ENCODE results near the gene PITPNM1. TPM values are rescaled to one million over a fixed set of nuclear protein-coding genes. Genes with fewer than 3 reads are reported as not detected.

PITPNM1 gene
- polyA plus RNA-seq, 3 donors: 11.5 to 22.8 (median 11.7) TPM

DNA sequence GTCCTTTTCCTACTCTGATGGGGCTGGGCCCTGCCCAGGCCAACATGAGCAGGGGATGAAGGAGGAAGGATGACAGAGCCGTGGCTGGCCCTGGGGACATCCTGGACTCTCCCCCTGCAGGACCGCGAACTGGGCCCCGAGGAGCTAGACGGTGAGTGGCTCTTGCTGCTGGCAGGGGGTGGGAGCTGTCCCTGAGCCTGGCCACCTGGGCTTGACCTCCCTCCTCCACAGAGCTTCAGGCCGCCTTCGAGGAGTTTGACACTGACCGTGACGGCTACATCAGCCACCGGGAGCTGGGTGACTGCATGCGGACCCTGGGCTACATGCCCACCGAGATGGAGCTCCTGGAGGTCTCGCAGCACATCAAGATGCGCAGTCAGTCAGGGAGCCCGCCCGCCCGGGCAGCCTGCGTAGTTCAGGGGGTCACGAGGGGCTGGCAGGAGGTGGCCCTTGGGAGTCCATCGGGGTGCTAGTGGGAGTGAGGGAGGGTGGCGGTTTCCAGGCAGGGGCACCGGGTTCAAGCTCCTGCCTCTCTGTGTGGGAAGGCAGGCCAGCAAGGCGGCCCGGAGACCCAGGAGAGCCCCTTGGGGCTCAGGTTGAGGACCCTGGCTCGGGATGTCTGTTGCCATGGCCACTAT, 49.0 kb downstream of the PITPNM1 start:
- no peak overlapping the region for H3K27ac ChIP-seq (ENCODE audit: low read depth, low read length)
- 83 to 84% (median 83%) methylated on average over 24 to 25 of the region's 25 CpGs for WGBS, 3 donors

DNA sequence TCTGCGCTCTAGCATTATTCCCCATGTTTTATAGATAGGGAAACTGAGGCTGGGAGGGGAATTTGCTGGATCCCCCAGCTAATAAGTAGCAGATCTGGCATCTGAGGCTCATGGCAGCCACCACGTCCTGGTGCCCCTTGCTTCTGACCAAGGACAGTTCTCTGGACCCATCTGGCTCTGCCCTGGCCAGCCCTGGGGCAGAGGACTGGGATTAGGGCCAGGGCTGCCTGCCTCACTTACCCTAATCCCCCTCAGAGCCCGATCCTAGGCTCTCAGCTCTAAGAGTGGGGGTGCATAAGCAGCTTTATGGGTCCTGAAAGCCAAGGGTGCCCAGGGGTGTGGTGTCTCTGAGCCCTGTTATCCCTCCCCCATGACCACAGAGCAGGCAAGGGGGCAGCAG, 50.1 kb downstream of the PITPNM1 start, which contains the start of gene CABP4:
TSS of gene CABP4 (plus strand) at position 301 of the 400 bp plus-strand sequence. CDS start at position 371, 70 bp downstream.
- no peak within 1 kb of the TSS for H3K27ac ChIP-seq (ENCODE audit: low read depth, low read length)
- WGBS, 3 donors: 91 to 95% (median 94%) methylated on average over 3 of the region's 3 CpGs

DNA sequence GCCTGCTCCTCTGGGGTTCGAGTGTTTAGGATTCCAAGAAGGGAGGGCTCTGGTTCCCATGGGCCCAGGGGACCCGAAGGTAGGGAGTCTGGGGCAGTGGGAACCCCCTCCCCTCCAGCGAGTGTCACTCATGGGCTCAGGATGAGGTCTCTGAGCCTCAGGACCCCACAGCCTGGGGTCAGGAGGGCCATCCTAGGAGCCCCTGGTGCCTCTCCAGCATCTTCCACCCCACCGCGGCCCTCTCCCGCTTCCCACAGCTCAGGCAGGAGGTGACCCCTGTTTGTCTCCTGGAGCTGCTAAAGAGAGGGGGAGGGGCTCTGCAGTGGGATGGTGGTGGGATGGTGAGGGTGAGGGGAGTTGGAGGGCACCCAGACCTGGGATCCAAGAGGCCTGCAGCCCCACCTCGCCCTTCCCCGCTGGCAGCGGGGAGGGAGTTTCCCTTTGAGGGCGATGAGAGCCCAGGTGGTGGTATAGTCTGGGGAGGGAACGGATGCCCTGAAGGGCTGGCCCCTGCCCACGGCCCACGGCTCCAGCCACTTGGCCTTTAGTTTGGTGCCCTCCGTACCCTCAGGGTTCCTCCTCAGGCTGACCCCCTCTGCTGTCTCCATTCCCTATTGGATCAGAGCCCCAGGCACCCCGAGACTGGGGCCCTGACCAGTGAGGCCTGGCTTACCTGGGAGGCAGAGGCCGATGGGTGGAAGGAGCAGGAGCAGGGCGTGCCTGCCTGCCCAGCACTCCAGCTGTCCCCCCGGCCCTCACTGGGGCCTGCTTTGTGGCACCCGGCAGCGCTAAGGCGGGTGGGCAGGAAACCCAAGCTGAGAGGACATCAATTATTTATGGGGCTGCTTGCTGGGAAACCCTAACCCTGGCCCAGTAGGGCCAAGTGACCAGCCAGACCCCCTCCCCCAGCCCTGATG, 51.1 kb downstream of the PITPNM1 start:
- WGBS, 3 donors: 87 to 92% (median 87%) methylated on average over 18 to 21 of the region's 21 CpGs
- H3K27ac ChIP-seq (ENCODE audit: low read depth, low read length): no peak overlapping the region

DNA sequence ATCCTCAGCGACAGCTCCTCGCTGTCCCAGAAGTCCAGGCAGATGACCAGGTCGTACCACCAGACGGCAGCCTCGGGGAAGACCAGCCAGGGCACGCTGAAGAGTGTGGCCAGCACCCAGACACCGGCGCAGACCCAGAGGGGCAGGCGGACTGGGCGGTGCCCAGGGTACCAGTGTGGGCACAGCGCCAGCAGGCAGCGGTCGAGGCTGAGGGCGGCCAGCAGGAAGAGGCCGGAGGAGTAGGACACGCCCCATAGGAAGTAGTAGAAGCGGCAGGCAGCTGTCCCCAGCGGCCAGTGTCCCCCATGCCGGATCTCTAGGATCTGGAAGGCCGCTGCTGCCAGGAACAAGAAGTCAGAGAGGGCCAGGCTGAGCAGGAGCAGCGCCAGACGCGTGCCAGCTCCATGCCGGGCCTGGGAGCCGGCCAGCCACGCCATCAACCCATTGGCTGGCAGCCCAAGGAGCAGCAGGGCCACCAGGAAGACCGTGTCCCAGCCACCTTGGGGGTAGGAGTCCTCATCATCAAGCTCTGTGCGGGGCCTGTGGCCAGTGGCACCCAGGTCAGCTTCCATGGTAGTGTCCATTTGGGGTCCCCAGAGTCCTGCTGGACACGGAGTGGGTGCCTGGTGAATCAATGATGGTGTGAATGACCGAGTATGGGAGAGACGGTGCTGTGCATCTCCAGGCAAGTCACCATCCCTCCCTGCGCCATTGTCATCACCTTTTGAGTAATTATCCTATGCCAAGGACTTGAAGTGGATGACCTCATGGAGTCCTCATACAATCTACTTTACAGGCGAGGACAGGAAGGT, 52.8 kb downstream of the PITPNM1 start, which contains the start of gene GPR152:
TSS of gene GPR152 (minus strand) at position 589 of the 812 bp plus-strand sequence. CDS start at position 584, 5 bp downstream.
- 72 to 82% (median 77%) methylated on average over 33 of the region's 33 CpGs for WGBS, 3 donors
- H3K27ac ChIP-seq (ENCODE audit: low read depth, low read length): no peak within 1 kb of the TSS

DNA sequence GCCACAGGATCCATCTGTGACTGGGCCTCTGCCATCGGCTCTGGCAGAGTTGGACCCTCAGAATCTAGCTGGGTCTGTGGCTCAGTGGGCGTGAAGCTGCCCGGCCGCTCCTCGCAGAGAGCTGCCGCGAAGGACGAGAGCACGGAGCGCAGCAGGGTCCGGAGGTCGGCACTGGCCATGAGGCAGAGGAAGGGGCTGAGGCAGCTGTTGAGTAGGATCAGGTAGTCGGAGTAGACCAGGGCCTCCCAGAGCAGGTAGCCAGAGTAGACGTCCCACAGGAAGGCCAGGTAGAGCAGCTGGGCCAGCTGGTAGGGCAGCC, 53.5 kb downstream of the PITPNM1 start:
- no peak overlapping the region for H3K27ac ChIP-seq (ENCODE audit: low read depth, low read length)
- 91 to 94% (median 94%) methylated on average over 14 of the region's 14 CpGs for WGBS, 3 donors

DNA sequence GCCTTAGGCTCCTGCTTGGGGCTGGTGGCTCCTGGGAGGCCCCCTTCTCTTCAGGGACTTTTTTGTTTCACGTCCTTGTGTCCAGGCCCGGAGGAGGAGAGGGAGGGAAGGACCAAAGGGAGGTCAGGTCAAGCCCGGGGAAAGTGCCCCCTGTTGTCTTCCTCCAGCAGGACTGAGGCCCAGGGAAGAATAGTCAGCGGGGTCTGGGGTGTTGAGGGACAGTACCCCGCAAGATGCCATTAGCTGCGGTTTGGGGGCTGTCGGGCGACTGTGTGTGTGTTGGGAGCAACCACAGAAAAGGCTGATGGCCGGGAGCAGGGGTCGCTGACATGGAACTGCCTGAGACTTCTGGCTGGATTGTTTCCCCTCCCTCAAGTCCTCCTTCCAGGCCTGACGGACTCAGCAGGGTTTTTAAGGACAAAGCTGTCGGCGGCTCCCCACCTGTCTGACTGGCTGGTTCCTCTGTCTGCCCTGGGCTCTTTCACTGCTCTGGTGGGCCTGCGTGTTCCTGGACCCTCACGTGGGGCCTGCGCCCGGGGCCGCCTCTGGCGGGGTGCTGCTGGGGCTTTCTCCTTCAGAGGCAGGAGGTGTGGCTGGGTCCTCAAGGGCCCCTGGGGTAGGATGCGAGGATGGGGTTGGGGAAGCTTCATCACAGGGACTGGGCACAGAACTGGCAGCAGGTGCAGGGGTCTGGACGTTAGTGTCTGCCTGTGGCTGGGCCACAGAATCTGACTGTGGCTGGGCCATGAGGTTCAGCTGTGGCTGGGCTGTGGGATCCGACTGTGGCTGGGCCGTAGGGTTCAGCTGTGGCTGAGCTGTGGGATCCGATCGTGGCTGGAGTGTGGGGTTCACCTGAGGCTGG, 54.1 kb downstream of the PITPNM1 start:
- no peak overlapping the region for H3K27ac ChIP-seq (ENCODE audit: low read depth, low read length)
- WGBS, 3 donors: 93% methylated on average over 25 of the region's 25 CpGs

DNA sequence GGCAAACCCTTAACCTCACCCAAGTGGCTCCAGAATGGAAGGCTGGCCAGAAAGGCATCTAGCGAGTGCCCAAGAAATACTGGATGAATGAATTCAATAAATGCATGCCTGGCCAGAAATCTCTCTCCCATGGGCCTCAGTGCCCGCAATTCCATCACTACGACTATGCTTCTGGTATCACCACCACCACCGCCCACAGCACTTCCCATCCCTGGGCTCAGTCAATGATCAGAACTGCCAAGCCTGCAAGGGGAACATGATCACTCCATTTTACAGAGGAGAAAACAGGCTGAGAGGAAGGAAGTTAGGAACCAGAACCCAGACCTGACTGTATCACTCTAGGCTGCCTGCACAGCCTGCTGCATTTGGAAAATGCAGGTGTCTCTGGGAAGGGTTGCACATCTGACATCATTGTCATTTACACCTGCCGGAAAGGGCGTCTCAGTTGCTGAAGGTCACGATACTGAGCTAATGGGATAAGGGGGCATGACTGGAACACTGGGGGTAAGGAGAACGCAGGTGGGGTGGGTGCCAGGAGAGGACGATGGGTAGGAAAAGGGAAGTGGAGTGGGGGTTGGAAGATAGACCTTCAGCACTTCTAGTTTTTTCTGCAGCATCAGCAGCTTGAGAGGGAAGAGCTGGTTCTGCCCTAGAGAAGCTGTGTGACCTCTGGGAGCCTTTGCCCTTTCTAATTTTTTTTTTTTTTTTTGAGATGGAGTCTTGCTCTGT, 55.9 kb downstream of the PITPNM1 start:
- 58 to 63% (median 63%) methylated on average over 9 of the region's 9 CpGs for WGBS, 3 donors

DNA sequence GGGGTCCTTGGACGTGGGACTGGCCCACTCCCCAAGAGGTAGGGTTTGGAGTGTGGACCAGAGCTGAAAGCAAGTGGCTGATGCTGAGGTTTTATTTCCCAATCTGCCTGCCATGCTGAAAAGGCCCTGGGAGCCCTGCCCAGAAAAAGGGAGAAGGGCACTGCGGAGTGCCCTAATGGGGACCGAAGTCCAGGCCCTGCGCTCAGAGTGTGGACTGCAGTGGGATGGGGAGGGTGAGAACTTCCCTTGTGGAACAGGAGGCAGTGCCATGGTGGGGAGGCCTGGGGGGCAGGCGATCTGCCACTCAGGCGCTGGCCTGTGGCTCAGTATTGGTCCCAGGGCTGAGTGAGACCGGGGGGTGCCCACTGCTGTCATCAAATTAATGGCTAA, 56.9 kb downstream of the PITPNM1 start:
- H3K27ac ChIP-seq (ENCODE audit: low read depth, low read length): no peak overlapping the region
- WGBS, 3 donors: 91 to 93% (median 91%) methylated on average over 7 of the region's 7 CpGs

More for the DNA sequence above, 55.9 kb downstream of the PITPNM1 start:
- no peak overlapping the region for H3K27ac ChIP-seq (ENCODE audit: low read depth, low read length)

DNA sequence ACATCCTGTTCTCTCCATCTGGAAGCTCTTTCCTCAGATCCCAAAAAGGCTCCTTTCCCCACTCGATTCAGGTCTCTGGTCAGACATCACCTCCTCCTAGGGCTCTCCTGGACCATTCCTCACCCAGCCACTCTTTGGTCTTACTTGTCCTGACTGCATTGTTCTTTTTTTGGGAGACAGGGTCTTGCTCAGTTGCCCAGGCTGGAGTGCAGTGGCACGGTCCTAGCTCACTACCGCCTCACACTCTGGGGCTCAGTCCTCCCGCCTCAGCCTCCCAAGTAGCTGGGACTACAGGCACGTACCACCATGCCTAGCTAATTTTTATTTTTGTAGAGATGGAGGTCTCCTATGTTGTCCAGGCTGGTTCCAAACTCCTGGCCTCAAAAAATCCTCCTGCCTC, 59.6 kb downstream of the PITPNM1 start:
- WGBS, 3 donors: 84 to 89% (median 87%) methylated on average over 5 of the region's 5 CpGs
- H3K27ac ChIP-seq (ENCODE audit: low read depth, low read length): no peak overlapping the region

DNA sequence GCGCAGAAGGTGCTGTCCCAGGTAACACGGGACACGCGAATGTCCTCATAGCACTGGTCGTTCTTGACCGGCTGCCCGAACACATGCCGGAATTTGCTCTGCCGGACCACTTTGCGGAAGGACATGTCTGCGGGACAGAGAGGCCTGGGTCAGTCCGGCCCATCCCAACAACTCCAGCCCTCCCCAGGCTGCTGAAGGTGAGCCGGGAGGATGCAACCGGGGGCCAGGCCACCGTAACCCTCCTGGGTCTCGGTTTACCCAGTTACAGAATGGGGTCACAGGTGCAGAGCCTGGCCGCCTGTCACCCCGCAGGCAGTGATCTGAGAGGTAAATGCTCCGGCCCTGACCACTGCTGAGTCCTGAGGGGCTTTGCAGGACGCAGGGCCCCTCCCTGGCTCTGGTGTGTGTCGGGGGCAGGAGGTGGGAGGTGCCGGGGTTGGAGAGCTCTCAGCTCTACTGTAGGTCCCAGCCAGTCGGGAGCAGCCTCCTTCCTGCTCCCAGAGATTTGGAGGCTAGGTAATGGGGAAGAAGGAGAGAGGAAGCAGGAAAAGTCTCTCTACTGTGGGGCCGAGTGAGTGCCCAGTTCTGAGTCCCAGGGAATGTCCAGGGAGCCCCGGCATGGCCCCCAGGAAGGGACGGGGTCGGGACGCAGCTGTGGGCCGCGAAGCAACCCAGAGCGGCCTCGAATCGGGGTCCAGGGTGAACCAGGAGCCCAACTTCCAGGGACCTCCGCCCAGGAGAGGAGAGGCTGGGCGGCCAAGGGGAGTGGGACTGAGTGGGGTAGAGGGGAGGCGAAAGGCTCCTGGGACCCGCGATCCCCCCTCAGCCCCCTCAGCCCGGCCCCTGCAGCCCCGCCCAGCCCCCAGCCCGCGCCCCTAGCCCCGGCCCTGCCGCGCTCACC, 62.4 kb downstream of the PITPNM1 start:
- WGBS, 3 donors: 40 to 43% (median 43%) methylated on average over 31 to 45 of the region's 45 CpGs
- no peak overlapping the region for H3K27ac ChIP-seq (ENCODE audit: low read depth, low read length)

Other genes starting within 250 kb of the PITPNM1 start
- gene GRK2, start 238.9 kb downstream of the PITPNM1 start, polyA plus RNA-seq: 10 to 100 TPM; 26.8 to 70.1 (median 50.6) TPM
- gene ANKRD13D, start 216.1 kb downstream of the PITPNM1 start, polyA plus RNA-seq: 10 to 100 TPM; 13.0 to 48.7 (median 23.5) TPM
- gene SSH3, start 201.8 kb downstream of the PITPNM1 start, polyA plus RNA-seq: 10 to 100 TPM; 12.3 to 14.8 (median 13.0) TPM
- 100 to 1,000 TPM; 116 to 188 (median 169) TPM for gene POLD4, start 151.8 kb downstream of the PITPNM1 start, polyA plus RNA-seq
- 10 to 100 TPM in 1 of 3 donors, 1 to 10 TPM in 2; 2.7 to 17.4 (median 9.9) TPM for gene CLCF1, start 131.8 kb downstream of the PITPNM1 start, polyA plus RNA-seq
- gene RAD9A, start 113.4 kb downstream of the PITPNM1 start, polyA plus RNA-seq: 10 to 100 TPM in 2 of 3 donors, 1 to 10 TPM in 1; 9.8 to 15.3 (median 10.2) TPM
- 10 to 100 TPM; 82.3 to 97.8 (median 93.6) TPM for gene PPP1CA, start 103.5 kb downstream of the PITPNM1 start, polyA plus RNA-seq
- 1 to 10 TPM; 2.2 to 6.6 (median 2.4) TPM for gene TBC1D10C, start 101.3 kb downstream of the PITPNM1 start, polyA plus RNA-seq
- 1 to 10 TPM in 2 of 3 donors, under 1 TPM in 1; 0.32 to 2.6 (median 2.1) TPM for gene CARNS1, start 89.7 kb downstream of the PITPNM1 start, polyA plus RNA-seq
- gene RPS6KB2, start 76.9 kb downstream of the PITPNM1 start, polyA plus RNA-seq: 10 to 100 TPM; 32.7 to 39.5 (median 35.4) TPM
- gene PTPRCAP, start 67.7 kb downstream of the PITPNM1 start, polyA plus RNA-seq: 1 to 10 TPM; 2.9 to 8.0 (median 4.1) TPM
- gene CORO1B, start 61.9 kb downstream of the PITPNM1 start, polyA plus RNA-seq: 10 to 100 TPM; 60.3 to 79.0 (median 63.4) TPM
- not detected for gene GPR152, start 52.6 kb downstream of the PITPNM1 start, polyA plus RNA-seq
- 1 to 10 TPM in 2 of 3 donors, under 1 TPM in 1; 0.28 to 8.4 (median 1.5) TPM for gene CABP4, start 50.0 kb downstream of the PITPNM1 start, polyA plus RNA-seq
- gene TMEM134, start 36.1 kb downstream of the PITPNM1 start, polyA plus RNA-seq: 100 to 1,000 TPM in 2 of 3 donors, 10 to 100 TPM in 1; 42.6 to 117 (median 104) TPM
- 10 to 100 TPM; 52.0 to 93.9 (median 58.1) TPM for gene AIP, start 22.3 kb downstream of the PITPNM1 start, polyA plus RNA-seq
- gene CDK2AP2, start 2.8 kb upstream of the PITPNM1 start, polyA plus RNA-seq: 10 to 100 TPM; 64.4 to 78.2 (median 64.5) TPM
- gene CABP2, start 18.1 kb upstream of the PITPNM1 start, polyA plus RNA-seq: not detected
- gene GSTP1, start 78.4 kb upstream of the PITPNM1 start, polyA plus RNA-seq: 100 to 1,000 TPM; 324 to 594 (median 489) TPM
- gene NDUFV1, start 101.6 kb upstream of the PITPNM1 start, polyA plus RNA-seq: 100 to 1,000 TPM; 122 to 177 (median 125) TPM
- gene NUDT8, start 124.6 kb upstream of the PITPNM1 start, polyA plus RNA-seq: 10 to 100 TPM in 2 of 3 donors, 1 to 10 TPM in 1; 9.8 to 37.1 (median 11.0) TPM
- gene TBX10, start 134.4 kb upstream of the PITPNM1 start, polyA plus RNA-seq: under 1 TPM in 2 of 3 donors, not detected in 1; 0.08 to 0.09 TPM
- 1 to 10 TPM in 1 of 3 donors, under 1 TPM in 1, not detected in 1; 0.54 to 4.8 TPM for gene ACY3, start 145.4 kb upstream of the PITPNM1 start, polyA plus RNA-seq
- under 1 TPM in 2 of 3 donors, not detected in 1; 0.07 to 0.16 TPM for gene ALDH3B2, start 169.3 kb upstream of the PITPNM1 start, polyA plus RNA-seq